Measurements from ENCODE around the gene PSMD4.
"Not testable (repeated sequence)": the region's sequence is repeated elsewhere in the genome, so short reads cannot be mapped to it uniquely, and the experiment has no call there.

PSMD4 gene

DNA sequence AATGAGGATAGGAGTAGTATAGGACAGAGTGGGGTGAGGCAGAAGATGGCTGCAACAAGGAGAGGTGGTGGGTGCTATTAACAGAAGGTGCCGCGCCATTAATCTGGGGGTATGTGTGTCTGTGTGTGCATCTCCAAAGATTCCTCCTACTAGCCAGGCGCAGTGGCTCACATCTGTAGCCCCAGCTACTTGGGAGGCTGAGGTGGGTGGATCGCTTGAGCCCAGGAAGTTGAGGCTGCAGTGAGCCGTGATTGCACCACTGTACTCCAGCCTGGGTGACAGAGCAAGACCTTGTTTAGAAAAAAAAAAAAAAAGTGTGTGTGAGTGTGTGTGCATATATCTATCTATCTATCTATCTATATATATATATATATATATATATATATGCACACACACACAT, 20.8 kb downstream of the PSMD4 start:
- DNase-seq: not testable (repeated sequence)

DNA sequence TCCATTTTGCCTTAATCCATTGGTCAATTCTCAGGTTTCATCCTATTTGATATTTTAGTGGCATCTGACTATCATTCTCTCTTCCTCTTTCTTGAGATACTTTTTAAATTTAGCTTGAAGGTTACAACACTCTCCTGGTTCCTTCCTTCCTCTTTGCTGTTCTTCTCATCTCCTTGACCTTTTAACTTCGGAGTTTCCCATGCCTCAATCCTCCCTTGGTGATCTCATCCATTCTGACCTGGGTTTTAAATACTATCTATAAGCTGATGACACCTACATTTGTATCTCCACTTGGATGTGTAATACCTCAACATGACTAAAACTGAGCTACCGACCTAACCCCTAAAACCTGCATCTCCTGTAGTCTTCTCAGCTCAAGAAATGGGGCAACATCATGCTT, 22.7 kb downstream of the PSMD4 start:
- no peak for DNase-seq

- DNase-seq: peak; percentile 99 to 100 (median 99)
Measured at GRCh38 chr1:151281225-151281968, 26.9 kb downstream of the PSMD4 start.

GRCh38 chr1:151281969-151282882, 27.7 kb downstream of the PSMD4 start, which contains the start of gene ZNF687:
ZNF687 (plus strand) TSS chr1:151282299; CDS start chr1:151286292, 3,993 bp downstream.
- DNase-seq: peak; percentile 99 to 100 (median 100)

GRCh38 chr1:151282883-151283725, 28.6 kb downstream of the PSMD4 start:
- peak in 1 of 3 experiments; percentile 67 for DNase-seq

- DNase-seq: no peak
Measured at GRCh38 chr1:151284013-151284577, 29.6 kb downstream of the PSMD4 start.

- DNase-seq: no peak
Measured at GRCh38 chr1:151286619-151287340, 32.2 kb downstream of the PSMD4 start.

- DNase-seq: no peak
Measured at GRCh38 chr1:151287341-151287699, 32.8 kb downstream of the PSMD4 start.

DNA sequence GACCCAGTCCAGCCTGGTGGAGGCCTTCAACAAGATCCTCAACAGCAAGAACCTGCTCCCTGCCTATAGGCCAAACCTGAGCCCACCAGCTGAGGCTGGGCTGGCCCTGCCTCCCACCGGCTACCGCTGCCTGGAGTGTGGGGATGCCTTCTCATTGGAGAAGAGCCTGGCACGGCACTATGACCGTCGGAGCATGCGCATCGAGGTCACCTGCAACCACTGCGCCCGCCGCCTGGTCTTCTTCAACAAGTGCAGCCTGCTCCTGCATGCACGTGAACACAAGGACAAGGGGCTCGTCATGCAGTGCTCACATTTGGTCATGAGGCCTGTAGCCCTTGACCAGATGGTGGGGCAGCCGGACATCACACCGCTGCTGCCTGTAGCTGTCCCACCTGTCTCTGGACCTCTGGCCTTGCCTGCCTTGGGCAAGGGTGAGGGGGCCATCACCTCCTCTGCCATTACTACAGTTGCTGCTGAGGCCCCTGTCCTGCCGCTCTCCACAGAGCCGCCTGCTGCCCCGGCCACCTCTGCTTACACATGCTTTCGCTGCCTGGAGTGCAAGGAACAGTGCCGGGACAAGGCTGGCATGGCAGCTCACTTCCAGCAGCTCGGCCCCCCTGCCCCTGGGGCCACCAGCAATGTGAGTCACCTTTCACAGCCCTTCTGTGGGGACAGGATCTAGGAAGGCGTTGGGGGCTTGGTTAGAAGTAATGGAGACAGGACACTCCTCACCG, 33.4 kb downstream of the PSMD4 start:
- DNase-seq: no peak

GRCh38 chr1:151288502-151288901, 34.0 kb downstream of the PSMD4 start:
- DNase-seq: no peak

DNA sequence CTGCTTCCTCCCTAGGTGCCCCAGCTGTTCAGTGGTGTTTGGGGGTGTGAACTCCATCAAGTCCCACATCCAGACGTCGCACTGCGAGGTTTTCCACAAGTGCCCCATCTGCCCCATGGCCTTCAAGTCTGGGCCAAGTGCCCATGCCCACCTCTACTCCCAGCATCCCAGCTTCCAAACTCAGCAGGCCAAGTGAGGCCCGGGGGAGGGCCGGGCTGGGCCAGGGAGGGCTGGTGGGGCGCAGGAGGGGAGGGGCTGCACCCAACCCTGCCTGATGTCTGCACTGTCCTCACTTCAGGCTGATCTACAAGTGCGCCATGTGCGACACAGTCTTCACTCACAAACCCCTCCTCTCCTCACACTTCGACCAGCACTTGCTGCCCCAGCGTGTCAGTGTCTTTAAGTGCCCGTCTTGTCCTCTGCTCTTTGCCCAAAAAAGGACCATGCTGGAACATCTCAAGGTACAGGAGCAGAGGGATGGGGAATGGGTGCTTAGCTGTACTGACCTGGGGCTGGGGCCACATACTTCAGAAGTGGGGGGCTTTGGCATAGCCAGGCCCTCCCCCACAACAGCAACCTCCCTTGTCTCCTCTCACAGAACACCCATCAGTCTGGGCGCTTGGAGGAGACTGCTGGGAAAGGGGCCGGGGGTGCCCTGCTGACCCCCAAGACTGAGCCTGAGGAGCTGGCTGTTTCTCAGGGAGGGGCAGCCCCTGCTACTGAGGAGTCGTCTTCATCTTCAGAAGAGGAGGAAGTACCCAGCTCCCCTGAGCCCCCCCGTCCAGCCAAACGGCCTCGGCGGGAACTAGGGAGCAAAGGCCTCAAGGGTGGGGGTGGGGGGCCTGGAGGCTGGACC, 34.8 kb downstream of the PSMD4 start:
- DNase-seq: no peak

DNA sequence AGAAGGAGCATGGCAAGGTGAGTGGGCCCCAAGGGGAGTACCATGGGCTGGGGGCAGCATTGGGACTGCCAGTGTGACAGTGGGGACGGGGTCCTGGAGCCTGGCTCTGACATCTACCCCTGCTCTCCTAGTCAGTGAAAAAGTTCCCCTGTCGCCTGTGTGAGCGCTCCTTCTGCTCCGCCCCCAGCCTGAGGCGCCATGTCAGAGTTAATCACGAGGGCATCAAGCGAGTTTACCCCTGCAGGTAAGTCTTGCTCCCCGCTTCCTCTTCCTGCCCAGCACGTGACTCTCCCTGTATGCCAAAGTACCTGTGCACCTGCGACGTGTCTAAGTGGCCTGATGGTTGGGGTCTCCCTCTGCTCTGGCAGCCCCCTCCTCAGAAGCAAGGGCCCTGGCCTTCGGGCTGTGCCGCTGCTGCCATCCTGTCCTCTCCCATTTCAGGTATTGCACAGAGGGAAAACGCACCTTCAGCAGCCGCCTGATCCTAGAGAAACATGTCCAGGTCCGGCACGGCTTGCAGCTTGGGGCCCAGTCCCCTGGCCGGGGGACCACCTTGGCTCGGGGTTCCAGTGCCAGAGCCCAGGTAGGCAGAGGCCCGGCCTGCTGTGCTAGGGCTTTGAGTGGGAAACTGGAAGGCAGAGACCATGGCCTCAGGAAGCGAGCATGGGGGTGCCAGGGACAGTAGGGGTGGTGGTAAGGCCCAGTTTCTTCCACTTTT, 35.6 kb downstream of the PSMD4 start:
- DNase-seq: no peak

DNA sequence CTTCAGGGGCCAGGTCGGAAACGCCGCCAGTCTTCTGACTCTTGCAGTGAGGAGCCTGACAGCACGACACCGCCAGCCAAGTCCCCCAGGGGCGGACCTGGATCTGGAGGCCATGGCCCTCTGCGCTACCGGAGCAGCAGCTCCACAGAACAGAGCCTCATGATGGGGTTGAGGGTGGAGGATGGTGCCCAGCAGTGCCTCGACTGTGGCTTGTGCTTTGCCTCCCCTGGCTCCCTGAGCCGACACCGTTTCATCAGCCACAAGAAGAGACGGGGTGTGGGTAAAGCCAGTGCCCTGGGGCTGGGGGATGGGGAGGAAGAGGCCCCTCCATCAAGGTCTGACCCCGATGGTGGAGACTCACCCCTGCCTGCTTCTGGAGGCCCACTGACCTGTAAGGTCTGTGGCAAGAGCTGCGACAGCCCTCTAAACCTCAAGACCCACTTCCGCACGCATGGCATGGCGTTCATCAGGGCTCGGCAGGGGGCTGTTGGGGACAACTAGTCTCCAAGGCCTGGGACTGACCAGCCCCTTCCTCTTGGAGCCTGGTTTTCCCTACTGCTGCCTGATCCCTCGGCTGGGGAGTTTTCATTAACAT, 36.3 kb downstream of the PSMD4 start:
- no peak for DNase-seq

DNA sequence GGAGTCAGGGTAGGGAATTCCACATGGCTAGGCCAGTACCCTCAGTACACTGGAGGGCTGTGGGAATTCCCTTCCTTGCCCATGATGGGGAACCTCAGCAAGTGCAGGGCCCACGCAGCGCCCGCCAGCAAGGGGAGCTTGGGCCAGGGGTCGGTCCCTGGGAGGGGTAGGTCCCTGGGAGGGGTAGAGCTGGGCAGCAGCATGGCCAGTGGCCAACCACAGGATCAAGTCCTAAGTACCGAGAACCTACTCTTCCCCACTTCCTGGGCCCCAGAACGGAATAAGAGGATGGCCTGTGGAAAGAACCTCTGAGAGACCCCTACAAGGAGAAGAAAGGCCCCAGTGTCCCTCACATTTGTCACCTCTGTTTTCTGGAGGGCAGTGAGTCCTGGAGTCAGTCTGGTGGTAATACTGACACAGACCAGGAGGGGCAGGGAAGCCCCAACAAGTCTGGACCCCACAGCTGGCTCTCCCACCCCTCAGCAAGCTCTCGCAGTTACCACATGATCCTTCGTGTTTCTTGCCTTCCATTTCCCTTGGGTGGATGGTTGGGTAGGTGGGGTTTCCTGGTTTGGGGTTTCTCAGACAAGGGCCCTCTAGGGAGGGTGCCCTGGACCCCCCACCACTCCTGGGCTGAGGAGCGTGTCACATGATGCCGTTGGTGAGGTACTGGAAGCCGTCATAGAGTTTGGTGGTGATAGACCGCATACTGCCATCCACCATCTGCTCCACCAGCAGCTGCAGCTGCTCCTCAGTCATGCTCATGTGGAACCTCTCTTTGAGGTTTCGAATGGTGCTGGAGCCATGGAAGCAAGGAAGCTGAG, 37.9 kb downstream of the PSMD4 start:
- DNase-seq: no peak

GRCh38 chr1:151293093-151293492, 38.6 kb downstream of the PSMD4 start:
- DNase-seq: no peak

GRCh38 chr1:151294742-151295462, 40.4 kb downstream of the PSMD4 start:
- DNase-seq: no peak

DNA sequence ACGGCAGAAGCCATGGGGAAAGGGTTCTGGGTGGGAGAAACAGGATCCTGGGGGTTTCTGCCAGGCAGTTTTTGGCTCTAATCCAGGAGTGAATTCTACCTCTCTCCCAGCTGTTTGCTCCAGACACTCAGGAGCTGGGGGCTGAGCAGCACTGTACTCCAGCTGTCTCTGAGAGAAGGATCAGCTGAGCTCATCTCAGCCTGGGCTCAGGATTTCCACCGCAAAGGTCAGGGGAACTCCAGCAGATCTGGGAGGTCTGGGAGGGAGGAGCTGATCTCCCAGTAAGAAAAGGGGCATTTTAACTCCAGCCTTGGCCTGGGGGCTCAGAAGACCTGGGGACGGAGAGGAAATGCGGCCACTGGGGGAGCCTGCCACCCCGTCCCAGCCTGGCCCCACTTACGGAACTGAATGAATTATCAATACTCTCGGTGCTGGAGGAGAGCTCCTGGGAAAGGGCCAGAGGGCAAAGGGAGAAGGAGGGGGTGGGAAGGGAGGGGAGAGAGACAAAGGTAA, 55.3 kb downstream of the PSMD4 start:
- DNase-seq: no peak
